DOHH2 (cell line): ENCODE data around the gene PPM1H.

Experiments
- H3F3A ChIP-seq: fragments of 200-600 bp; sonication (generic), shearing (Covaris generic); 2 replicates; pipeline ENCODE4 v1.6.0; 2016; ENCODE audit warnings: antibody characterized with exemption, mild to moderate bottlenecking; ENCODE audit not compliant: control insufficient read depth, insufficient read depth
- H3K27ac ChIP-seq: fragments of 200-600 bp; sonication (generic); 2 replicates; pipeline ENCODE4 v1.5.1; 2014; ENCODE audit warnings: low read depth, mild to moderate bottlenecking, low read length, moderate library complexity
- H3K27me3 ChIP-seq: fragments of 200-600 bp; sonication (generic); 2 replicates; pipeline ENCODE4 v1.6.1; 2014; ENCODE audit warnings: mild to moderate bottlenecking, low read length, mixed read lengths; ENCODE audit not compliant: control insufficient read depth
- H3K36me3 ChIP-seq: fragments of 200-600 bp; sonication (generic); 2 replicates; pipeline ENCODE4 v1.6.1; 2014; ENCODE audit warnings: mild to moderate bottlenecking, low read length, moderate library complexity, mixed read lengths; ENCODE audit not compliant: control insufficient read depth
- H3K4me1 ChIP-seq: fragments of 200-600 bp; sonication (generic); 2 replicates; pipeline ENCODE4 v1.6.1; 2014; ENCODE audit warnings: mild to moderate bottlenecking, low read length, mixed read lengths; ENCODE audit not compliant: control insufficient read depth
- H3K4me2 ChIP-seq: fragments of 200-600 bp; sonication (generic); 2 replicates; pipeline ENCODE4 v1.6.0; 2014; ENCODE audit warnings: mild to moderate bottlenecking, low read length, moderate library complexity
- H3K4me3 ChIP-seq: fragments of 200-600 bp; sonication (generic); 2 replicates; pipeline ENCODE4 v1.5.1; 2014; ENCODE audit warnings: mild to moderate bottlenecking, low read length, mixed read lengths
- H3K79me2 ChIP-seq: fragments of 200-600 bp; sonication (generic); 2 replicates; pipeline ENCODE4 v1.6.1; 2014; ENCODE audit warnings: mild to moderate bottlenecking, low read length, mixed read lengths; ENCODE audit not compliant: control insufficient read depth
- H3K9me2 ChIP-seq: fragments of 200-600 bp; sonication (generic); replicated peaks from 2 replicates; pipeline ENCODE4 v1.6.1; 2014; ENCODE audit warnings: mild to moderate bottlenecking, low read length, mixed read lengths; ENCODE audit not compliant: control insufficient read depth
- H3K9me3 ChIP-seq: fragments of 200-600 bp; sonication (generic); 2 replicates; pipeline ENCODE4 v1.6.1; 2014; ENCODE audit warnings: antibody characterized with exemption, low read length, mixed read lengths; ENCODE audit not compliant: control insufficient read depth, insufficient read depth
- H4K20me1 ChIP-seq: fragments of 200-600 bp; sonication (generic); 2 replicates; pipeline ENCODE4 v1.6.0; 2014; ENCODE audit warnings: low read depth, mild to moderate bottlenecking, antibody characterized with exemption, low read length, moderate library complexity; ENCODE audit not compliant: control insufficient read depth, insufficient read depth
- EZH2phosphoT487 ChIP-seq: fragments of 200-600 bp; sonication (generic); IDR thresholded peaks from 2 replicates; pipeline ENCODE4 v1.6.1; 2017; ENCODE audit warnings: borderline replicate concordance, mild to moderate bottlenecking, antibody characterized with exemption, low read length, moderate library complexity, mixed read lengths
- TF ChIP-seq, protein P1 (sequence below): fragments of 200-600 bp; sonication (generic); IDR thresholded peaks from one replicate; pipeline ENCODE4 v1.5.1; 2014; ENCODE audit warnings: antibody characterized with exemption, mild to moderate bottlenecking, low read depth, low read length; ENCODE audit not compliant: poor library complexity, severe bottlenecking

The PPM1H gene

DNA sequence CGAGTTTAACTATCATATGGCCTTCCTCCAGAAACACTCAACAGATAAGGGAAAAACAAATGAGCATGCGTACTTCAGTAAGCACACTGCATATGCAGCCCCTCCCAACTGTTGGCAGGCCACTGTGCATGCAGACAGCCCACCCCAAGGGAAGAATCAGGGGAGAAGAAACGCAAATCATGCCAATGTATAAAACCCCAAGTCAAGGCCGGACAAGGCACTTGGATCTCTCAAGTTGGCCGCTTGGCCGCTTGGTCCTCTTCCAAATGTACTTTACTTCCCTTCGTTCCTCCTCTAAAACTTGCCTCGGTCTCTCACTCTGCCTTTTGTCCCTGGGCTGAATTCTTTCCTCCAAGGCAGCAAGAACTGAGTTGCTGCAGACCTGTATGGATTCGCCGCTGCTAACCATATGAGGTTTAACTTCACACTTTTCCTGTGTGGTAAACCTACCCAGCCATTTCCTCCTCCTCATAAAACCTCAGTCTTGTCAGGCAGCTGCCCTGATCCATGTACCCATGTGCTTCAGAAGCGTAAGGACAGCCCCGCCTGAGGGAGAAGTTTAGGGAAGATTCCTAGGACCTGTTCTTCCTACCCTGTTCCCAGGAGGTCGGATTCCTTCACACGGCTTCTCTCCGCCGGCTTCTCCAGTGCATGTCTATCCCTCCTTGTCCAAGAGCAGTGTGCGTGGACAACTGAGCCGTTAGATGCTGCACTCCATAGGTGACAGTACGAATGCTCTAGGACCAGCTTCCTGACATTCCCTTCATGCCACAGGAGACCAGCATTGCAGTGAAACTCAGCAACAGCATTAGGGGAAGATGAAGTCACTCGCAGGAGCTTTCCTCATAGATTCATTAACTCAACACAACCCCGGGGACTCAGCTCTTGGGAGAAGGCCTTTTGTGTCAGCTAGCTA, 280.4 kb downstream of the PPM1H start:
- H3K9me2 ChIP-seq, result no peaks in the 10 kb centered on the region
- no peak overlapping the region for H3K4me2 ChIP-seq
- no peak overlapping the region for H3K27ac ChIP-seq
- no peaks in the 10 kb centered on the region for H4K20me1 ChIP-seq
- peaks cover 3% of the 10 kb centered on the region; the same call in 1 of the 2 replicates for H3K27me3 ChIP-seq
- no peaks in the 10 kb centered on the region for H3F3A ChIP-seq
- H3K36me3 ChIP-seq, result no peaks in the 10 kb centered on the region
- H3K4me3 ChIP-seq, result no peak overlapping the region
- H3K79me2 ChIP-seq, result no peaks in the 10 kb centered on the region
- no peaks in the 10 kb centered on the region for H3K4me1 ChIP-seq
- no peak for TF ChIP-seq EZH2phosphoT487
- TF ChIP-seq, protein P1, sequence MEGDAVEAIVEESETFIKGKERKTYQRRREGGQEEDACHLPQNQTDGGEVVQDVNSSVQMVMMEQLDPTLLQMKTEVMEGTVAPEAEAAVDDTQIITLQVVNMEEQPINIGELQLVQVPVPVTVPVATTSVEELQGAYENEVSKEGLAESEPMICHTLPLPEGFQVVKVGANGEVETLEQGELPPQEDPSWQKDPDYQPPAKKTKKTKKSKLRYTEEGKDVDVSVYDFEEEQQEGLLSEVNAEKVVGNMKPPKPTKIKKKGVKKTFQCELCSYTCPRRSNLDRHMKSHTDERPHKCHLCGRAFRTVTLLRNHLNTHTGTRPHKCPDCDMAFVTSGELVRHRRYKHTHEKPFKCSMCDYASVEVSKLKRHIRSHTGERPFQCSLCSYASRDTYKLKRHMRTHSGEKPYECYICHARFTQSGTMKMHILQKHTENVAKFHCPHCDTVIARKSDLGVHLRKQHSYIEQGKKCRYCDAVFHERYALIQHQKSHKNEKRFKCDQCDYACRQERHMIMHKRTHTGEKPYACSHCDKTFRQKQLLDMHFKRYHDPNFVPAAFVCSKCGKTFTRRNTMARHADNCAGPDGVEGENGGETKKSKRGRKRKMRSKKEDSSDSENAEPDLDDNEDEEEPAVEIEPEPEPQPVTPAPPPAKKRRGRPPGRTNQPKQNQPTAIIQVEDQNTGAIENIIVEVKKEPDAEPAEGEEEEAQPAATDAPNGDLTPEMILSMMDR, result no peak
- H3K9me3 ChIP-seq, result no peaks in the 10 kb centered on the region; the same call in 1 of the 2 replicates

DNA sequence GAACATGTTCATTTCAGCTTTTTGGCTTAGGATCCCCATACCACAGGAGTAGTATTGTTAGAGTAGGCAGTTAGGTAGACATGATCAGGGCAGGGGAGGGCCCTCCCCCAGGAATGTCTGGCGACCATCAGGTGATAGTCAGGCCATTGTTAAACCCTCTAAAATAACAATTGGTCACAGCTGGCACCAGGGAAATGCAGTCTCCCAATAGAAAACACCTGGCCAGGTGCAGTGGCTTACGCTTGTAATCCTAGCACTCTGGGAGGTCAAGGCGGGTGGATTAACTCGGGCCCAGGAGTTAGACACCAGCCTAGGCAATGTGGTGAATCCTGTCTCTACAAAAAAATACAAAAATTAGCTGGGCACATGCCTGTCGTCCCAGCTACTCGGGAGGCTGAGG, 281.2 kb downstream of the PPM1H start:
- no peaks in the 10 kb centered on the region for H4K20me1 ChIP-seq
- H3K36me3 ChIP-seq, result no peaks in the 10 kb centered on the region
- H3F3A ChIP-seq, result no peaks in the 10 kb centered on the region
- no peak overlapping the region for H3K4me2 ChIP-seq
- no peaks in the 10 kb centered on the region; the same call in 1 of the 2 replicates for H3K9me3 ChIP-seq
- no peak overlapping the region for H3K27ac ChIP-seq
- no peaks in the 10 kb centered on the region for H3K4me1 ChIP-seq
- TF ChIP-seq, protein P1, result no peak
- no peak for TF ChIP-seq EZH2phosphoT487
- no peaks in the 10 kb centered on the region for H3K9me2 ChIP-seq
- H3K4me3 ChIP-seq, result no peak overlapping the region
- H3K27me3 ChIP-seq, result peaks cover 3% of the 10 kb centered on the region; the same call in 1 of the 2 replicates
- H3K79me2 ChIP-seq, result no peaks in the 10 kb centered on the region

DNA sequence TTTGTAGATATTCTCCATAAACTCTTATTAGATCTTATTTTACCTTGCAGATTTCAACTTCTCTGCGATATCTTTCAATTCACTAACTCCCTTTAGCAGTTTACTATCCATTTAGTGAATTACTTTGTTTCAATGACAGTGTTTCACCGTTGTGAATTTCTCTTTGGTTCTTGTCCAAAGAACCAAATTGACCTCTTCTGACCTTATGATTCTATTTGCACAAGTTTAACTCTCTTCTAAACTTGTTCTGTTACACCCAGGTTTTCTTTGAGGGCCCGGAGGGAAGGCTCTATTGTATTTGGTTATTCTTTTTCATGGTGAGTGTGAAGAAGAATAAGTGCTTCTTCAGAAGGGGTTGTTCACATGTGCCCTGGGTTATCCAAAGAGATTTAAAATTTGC, 281.6 kb downstream of the PPM1H start:
- H3K27ac ChIP-seq, result no peak overlapping the region
- no peaks in the 10 kb centered on the region for H3K4me1 ChIP-seq
- H3K36me3 ChIP-seq, result no peaks in the 10 kb centered on the region
- no peaks in the 10 kb centered on the region; the same call in 1 of the 2 replicates for H3K9me3 ChIP-seq
- no peak overlapping the region for H3K4me2 ChIP-seq
- no peak for TF ChIP-seq EZH2phosphoT487
- TF ChIP-seq, protein P1, result no peak
- H3F3A ChIP-seq, result no peaks in the 10 kb centered on the region
- no peaks in the 10 kb centered on the region for H3K79me2 ChIP-seq
- H3K9me2 ChIP-seq, result no peaks in the 10 kb centered on the region
- no peak overlapping the region for H3K4me3 ChIP-seq
- peaks cover 3% of the 10 kb centered on the region; the same call in 1 of the 2 replicates for H3K27me3 ChIP-seq
- H4K20me1 ChIP-seq, result no peaks in the 10 kb centered on the region
